DOHH2 (cell line): Measurements from ENCODE around the gene SEC11C.

Experiments
- H3F3A ChIP-seq: fragments of 200-600 bp; sonication (generic), shearing (Covaris generic); 2 replicates; pipeline ENCODE4 v1.6.0; 2016; ENCODE audit warnings: antibody characterized with exemption, mild to moderate bottlenecking; ENCODE audit not compliant: control insufficient read depth, insufficient read depth
- H3K27ac ChIP-seq: fragments of 200-600 bp; sonication (generic); 2 replicates; pipeline ENCODE4 v1.5.1; 2014; ENCODE audit warnings: low read depth, mild to moderate bottlenecking, low read length, moderate library complexity
- H3K27me3 ChIP-seq: fragments of 200-600 bp; sonication (generic); 2 replicates; pipeline ENCODE4 v1.6.1; 2014; ENCODE audit warnings: mild to moderate bottlenecking, low read length, mixed read lengths; ENCODE audit not compliant: control insufficient read depth
- H3K36me3 ChIP-seq: fragments of 200-600 bp; sonication (generic); 2 replicates; pipeline ENCODE4 v1.6.1; 2014; ENCODE audit warnings: mild to moderate bottlenecking, low read length, moderate library complexity, mixed read lengths; ENCODE audit not compliant: control insufficient read depth
- H3K4me1 ChIP-seq: fragments of 200-600 bp; sonication (generic); 2 replicates; pipeline ENCODE4 v1.6.1; 2014; ENCODE audit warnings: mild to moderate bottlenecking, low read length, mixed read lengths; ENCODE audit not compliant: control insufficient read depth
- H3K4me2 ChIP-seq: fragments of 200-600 bp; sonication (generic); 2 replicates; pipeline ENCODE4 v1.6.0; 2014; ENCODE audit warnings: mild to moderate bottlenecking, low read length, moderate library complexity
- H3K4me3 ChIP-seq: fragments of 200-600 bp; sonication (generic); 2 replicates; pipeline ENCODE4 v1.5.1; 2014; ENCODE audit warnings: mild to moderate bottlenecking, low read length, mixed read lengths
- H3K79me2 ChIP-seq: fragments of 200-600 bp; sonication (generic); 2 replicates; pipeline ENCODE4 v1.6.1; 2014; ENCODE audit warnings: mild to moderate bottlenecking, low read length, mixed read lengths; ENCODE audit not compliant: control insufficient read depth
- H3K9me2 ChIP-seq: fragments of 200-600 bp; sonication (generic); replicated peaks from 2 replicates; pipeline ENCODE4 v1.6.1; 2014; ENCODE audit warnings: mild to moderate bottlenecking, low read length, mixed read lengths; ENCODE audit not compliant: control insufficient read depth
- H3K9me3 ChIP-seq: fragments of 200-600 bp; sonication (generic); 2 replicates; pipeline ENCODE4 v1.6.1; 2014; ENCODE audit warnings: antibody characterized with exemption, low read length, mixed read lengths; ENCODE audit not compliant: control insufficient read depth, insufficient read depth
- H4K20me1 ChIP-seq: fragments of 200-600 bp; sonication (generic); 2 replicates; pipeline ENCODE4 v1.6.0; 2014; ENCODE audit warnings: low read depth, mild to moderate bottlenecking, antibody characterized with exemption, low read length, moderate library complexity; ENCODE audit not compliant: control insufficient read depth, insufficient read depth
- CTCF ChIP-seq: fragments of 200-600 bp; sonication (generic); IDR thresholded peaks from one replicate; pipeline ENCODE4 v1.5.1; 2014; ENCODE audit warnings: antibody characterized with exemption, mild to moderate bottlenecking, low read depth, low read length; ENCODE audit not compliant: poor library complexity, severe bottlenecking
- EZH2phosphoT487 ChIP-seq: fragments of 200-600 bp; sonication (generic); IDR thresholded peaks from 2 replicates; pipeline ENCODE4 v1.6.1; 2017; ENCODE audit warnings: borderline replicate concordance, mild to moderate bottlenecking, antibody characterized with exemption, low read length, moderate library complexity, mixed read lengths

The SEC11C gene

GRCh38 chr18:59139615-59140301 is at the start of gene SEC11C:
Gene SEC11C (plus strand): TSS chr18:59139884. CDS start chr18:59139949, 65 bp downstream.
- H3K27ac ChIP-seq = peak within 1 kb of the TSS; percentile 74
- TF ChIP-seq EZH2phosphoT487 (no peak), CTCF (no peak)
- peaks cover 3% of the 10 kb centered on the region; the same call in 1 of the 2 replicates for H3K36me3 ChIP-seq
- peaks cover 6% of the 10 kb centered on the region for H3K9me3 ChIP-seq
- H3K4me1 ChIP-seq = peaks cover 39% of the 10 kb centered on the region
- H3K79me2 ChIP-seq = peaks cover 50% of the 10 kb centered on the region
- H3F3A ChIP-seq = peaks cover 10% of the 10 kb centered on the region
- no peaks in the 10 kb centered on the region for H3K9me2 ChIP-seq
- peak within 1 kb of the TSS; percentile 98 for H3K4me2 ChIP-seq
- H3K4me3 ChIP-seq = peak within 1 kb of the TSS; percentile 85
- peaks cover 9% of the 10 kb centered on the region for H3K27me3 ChIP-seq
- no peaks in the 10 kb centered on the region for H4K20me1 ChIP-seq

GRCh38 chr18:59090966-59091603 is 48.6 kb upstream of the SEC11C start:
- H3K27me3 ChIP-seq = peaks cover 10% of the 10 kb centered on the region; the same call in 1 of the 2 replicates
- H3K4me3 ChIP-seq = no peak overlapping the region
- H3K9me2 ChIP-seq = no peaks in the 10 kb centered on the region
- TF ChIP-seq EZH2phosphoT487 = no peak
- TF ChIP-seq CTCF = no peak
- H3K36me3 ChIP-seq = no peaks in the 10 kb centered on the region
- no peak overlapping the region for H3K4me2 ChIP-seq
- no peaks in the 10 kb centered on the region for H3F3A ChIP-seq
- no peak overlapping the region for H3K27ac ChIP-seq
- no peaks in the 10 kb centered on the region for H3K4me1 ChIP-seq
- no peaks in the 10 kb centered on the region for H4K20me1 ChIP-seq
- no peaks in the 10 kb centered on the region for H3K79me2 ChIP-seq
- no peaks in the 10 kb centered on the region for H3K9me3 ChIP-seq

GRCh38 chr18:59093668-59094067 is 46.0 kb upstream of the SEC11C start:
- no peak overlapping the region for H3K27ac ChIP-seq
- peaks cover 16% of the 10 kb centered on the region for H3K27me3 ChIP-seq
- no peak for TF ChIP-seq EZH2phosphoT487
- no peak for TF ChIP-seq CTCF
- H3F3A ChIP-seq = no peaks in the 10 kb centered on the region
- H3K36me3 ChIP-seq = no peaks in the 10 kb centered on the region
- H4K20me1 ChIP-seq = no peaks in the 10 kb centered on the region
- no peaks in the 10 kb centered on the region for H3K9me3 ChIP-seq
- H3K4me2 ChIP-seq = no peak overlapping the region
- H3K9me2 ChIP-seq = no peaks in the 10 kb centered on the region
- no peak overlapping the region for H3K4me3 ChIP-seq
- no peaks in the 10 kb centered on the region for H3K79me2 ChIP-seq
- H3K4me1 ChIP-seq = no peaks in the 10 kb centered on the region
